ENCODE results near the gene VASH2. TPM values are rescaled to one million over a fixed set of nuclear protein-coding genes. Genes with fewer than 3 reads are reported as not detected.
A peak's percentile ranks its signal among the peaks of the same experiment; 100 is the strongest.

VASH2 gene
- total RNA-seq, 1 experiment from 2014 or later: 3.2 TPM

DNA sequence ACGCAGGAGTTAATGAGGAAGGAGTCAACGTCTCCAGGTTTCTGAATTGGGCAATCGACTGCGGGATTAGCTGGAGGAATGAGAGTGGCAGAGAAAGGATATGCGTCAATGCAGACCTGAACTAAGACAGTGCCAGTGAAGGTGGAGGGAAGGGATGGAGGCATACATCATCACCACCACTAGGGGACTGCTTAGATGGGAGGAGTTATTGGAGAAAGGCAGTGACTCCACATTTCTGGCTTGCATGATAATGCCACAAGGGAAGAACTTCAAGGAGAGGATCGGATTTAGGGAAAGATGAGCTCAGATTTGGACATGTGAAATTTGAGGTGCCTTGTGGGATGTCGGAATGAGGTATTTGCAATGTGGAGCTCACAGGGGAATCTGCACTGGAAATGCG is 17.5 kb downstream of the VASH2 start:
- Histone ChIP-seq H3K36me3 (ENCODE audit: control insufficient read depth, insufficient read depth, low read length) (no peaks in the 10 kb centered on the region), H3K27me3 (replicated peaks; ENCODE audit: control insufficient read depth, insufficient read depth, low read length) (no peaks in the 10 kb centered on the region), H3K9me3 (no peaks in the 10 kb centered on the region), H3K4me1 (no peaks in the 10 kb centered on the region), H3K4me3 (ENCODE audit: low read depth, low read length) (no peak overlapping the region)
- H3K27me3 Mint-ChIP-seq (ENCODE audit: insufficient read depth, unreplicated experiment): no peaks in the 10 kb centered on the region
- intact Hi-C loops (cut with micrococcal nuclease; ENCODE audit: unreplicated experiment): no loop called here
- peak overlapping the region; percentile 5 for H3K27ac Mint-ChIP-seq (ENCODE audit: unreplicated experiment)
- CTCF ChIA-PET: no interaction called here
- H3K4me3 Mint-ChIP-seq (ENCODE audit: unreplicated experiment): no peak overlapping the region
- H3K36me3 Mint-ChIP-seq (ENCODE audit: insufficient read depth, unreplicated experiment): no peaks in the 10 kb centered on the region
- BruUV-seq (replicated peaks): no TSS peak
- POLR2A ChIA-PET: no interaction called here
- no peaks in the 10 kb centered on the region for H3K9me3 Mint-ChIP-seq (ENCODE audit: unreplicated experiment)
- peak; percentile 47 to 52 for DNase-seq
- TF ChIP-seq, protein P1, sequence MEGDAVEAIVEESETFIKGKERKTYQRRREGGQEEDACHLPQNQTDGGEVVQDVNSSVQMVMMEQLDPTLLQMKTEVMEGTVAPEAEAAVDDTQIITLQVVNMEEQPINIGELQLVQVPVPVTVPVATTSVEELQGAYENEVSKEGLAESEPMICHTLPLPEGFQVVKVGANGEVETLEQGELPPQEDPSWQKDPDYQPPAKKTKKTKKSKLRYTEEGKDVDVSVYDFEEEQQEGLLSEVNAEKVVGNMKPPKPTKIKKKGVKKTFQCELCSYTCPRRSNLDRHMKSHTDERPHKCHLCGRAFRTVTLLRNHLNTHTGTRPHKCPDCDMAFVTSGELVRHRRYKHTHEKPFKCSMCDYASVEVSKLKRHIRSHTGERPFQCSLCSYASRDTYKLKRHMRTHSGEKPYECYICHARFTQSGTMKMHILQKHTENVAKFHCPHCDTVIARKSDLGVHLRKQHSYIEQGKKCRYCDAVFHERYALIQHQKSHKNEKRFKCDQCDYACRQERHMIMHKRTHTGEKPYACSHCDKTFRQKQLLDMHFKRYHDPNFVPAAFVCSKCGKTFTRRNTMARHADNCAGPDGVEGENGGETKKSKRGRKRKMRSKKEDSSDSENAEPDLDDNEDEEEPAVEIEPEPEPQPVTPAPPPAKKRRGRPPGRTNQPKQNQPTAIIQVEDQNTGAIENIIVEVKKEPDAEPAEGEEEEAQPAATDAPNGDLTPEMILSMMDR (IDR thresholded peaks at IDR 0.05; ENCODE audit: insufficient read depth in 1 of 2, low read depth in 1 of 2, low read length in 1 of 2, severe bottlenecking in 1 of 2, unreplicated experiment in 1 of 2): peak; percentile 52 to 76
- peaks cover 6% of the 10 kb centered on the region for H3K4me1 Mint-ChIP-seq (ENCODE audit: low read depth, unreplicated experiment)

DNA sequence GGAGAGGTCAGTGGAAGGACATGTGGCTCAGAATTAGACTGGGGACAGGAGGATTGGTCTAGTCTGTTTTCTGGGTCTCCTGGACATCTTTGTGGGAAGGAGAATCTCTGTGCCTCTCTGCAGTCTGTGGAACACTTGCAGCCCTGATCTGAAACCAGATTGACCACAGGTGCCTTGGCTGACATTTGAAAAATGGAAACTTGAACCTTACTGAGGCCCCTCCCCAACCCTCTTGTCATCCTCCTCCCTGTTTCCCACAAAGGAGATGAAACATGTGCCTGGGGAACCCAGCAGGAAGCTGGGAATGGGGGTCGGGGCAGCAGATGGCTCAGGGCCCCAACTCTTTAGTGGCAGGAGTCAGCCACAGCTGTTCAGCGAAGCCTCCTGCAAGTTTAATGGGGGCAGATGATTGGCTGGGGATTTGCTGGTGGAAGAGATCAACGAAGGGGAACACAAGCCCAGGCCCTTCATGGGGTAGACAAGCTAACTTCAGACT is 18.1 kb downstream of the VASH2 start:
- Histone ChIP-seq H3K36me3 (ENCODE audit: control insufficient read depth, insufficient read depth, low read length) (no peaks in the 10 kb centered on the region), H3K4me3 (ENCODE audit: low read depth, low read length) (no peak overlapping the region), H3K27me3 (replicated peaks; ENCODE audit: control insufficient read depth, insufficient read depth, low read length) (no peaks in the 10 kb centered on the region), H3K4me1 (no peaks in the 10 kb centered on the region), H3K9me3 (no peaks in the 10 kb centered on the region)
- TF ChIP-seq, protein P1 (IDR thresholded peaks at IDR 0.05; ENCODE audit: insufficient read depth in 1 of 2, low read depth in 1 of 2, low read length in 1 of 2, severe bottlenecking in 1 of 2, unreplicated experiment in 1 of 2): no peak
- H3K4me1 Mint-ChIP-seq (ENCODE audit: low read depth, unreplicated experiment): peaks cover 6% of the 10 kb centered on the region
- H3K27ac Mint-ChIP-seq (ENCODE audit: unreplicated experiment): no peak overlapping the region
- no TSS peak for BruUV-seq (replicated peaks)
- no peaks in the 10 kb centered on the region for H3K9me3 Mint-ChIP-seq (ENCODE audit: unreplicated experiment)
- ChIA-PET CTCF (interaction anchor here (0.6 kb wide), 1 partner anchor 487 kb away, joined by 4 read pairs; no protein-coding TSS in a partner anchor), POLR2A (no interaction called here)
- intact Hi-C loops (cut with micrococcal nuclease; ENCODE audit: unreplicated experiment): no loop called here
- H3K4me3 Mint-ChIP-seq (ENCODE audit: unreplicated experiment): no peak overlapping the region
- no peaks in the 10 kb centered on the region for H3K27me3 Mint-ChIP-seq (ENCODE audit: insufficient read depth, unreplicated experiment)
- H3K36me3 Mint-ChIP-seq (ENCODE audit: insufficient read depth, unreplicated experiment): no peaks in the 10 kb centered on the region
- peak in 1 of 2 experiments; percentile 2 for DNase-seq

DNA sequence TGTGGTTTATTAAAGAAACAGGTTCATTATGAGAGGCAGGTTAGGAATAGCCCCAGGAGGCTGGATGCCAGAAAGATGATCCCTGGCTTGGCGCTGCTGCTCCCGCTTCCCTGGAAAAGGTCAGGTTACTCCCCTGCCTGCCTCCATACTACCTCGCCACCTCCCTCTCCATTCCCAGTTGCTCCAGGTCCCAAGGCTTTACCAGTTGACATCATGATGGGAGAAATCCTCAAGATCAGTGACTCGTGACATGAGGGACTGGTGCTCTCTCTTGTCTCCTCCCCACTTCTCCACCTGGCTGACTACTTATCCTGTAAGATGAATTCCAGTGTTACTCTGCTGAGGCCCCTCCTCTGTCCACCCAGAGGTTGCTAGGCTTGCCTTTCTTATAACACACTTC is 19.7 kb downstream of the VASH2 start:
- Mint-ChIP-seq H3K27me3 (ENCODE audit: insufficient read depth, unreplicated experiment) (no peaks in the 10 kb centered on the region), H3K4me3 (ENCODE audit: unreplicated experiment) (no peak overlapping the region), H3K9me3 (ENCODE audit: unreplicated experiment) (no peaks in the 10 kb centered on the region), H3K27ac (ENCODE audit: unreplicated experiment) (no peak overlapping the region), H3K4me1 (ENCODE audit: low read depth, unreplicated experiment) (peaks cover 6% of the 10 kb centered on the region), H3K36me3 (ENCODE audit: insufficient read depth, unreplicated experiment) (no peaks in the 10 kb centered on the region)
- ChIA-PET CTCF (no interaction called here), POLR2A (no interaction called here)
- BruUV-seq (replicated peaks): no TSS peak
- intact Hi-C loops (cut with micrococcal nuclease; ENCODE audit: unreplicated experiment): no loop called here
- H3K4me1 ChIP-seq: no peaks in the 10 kb centered on the region
- TF ChIP-seq, protein P1 (IDR thresholded peaks at IDR 0.05; ENCODE audit: insufficient read depth in 1 of 2, low read depth in 1 of 2, low read length in 1 of 2, severe bottlenecking in 1 of 2, unreplicated experiment in 1 of 2): no peak
- no peaks in the 10 kb centered on the region for H3K27me3 ChIP-seq (replicated peaks; ENCODE audit: control insufficient read depth, insufficient read depth, low read length)
- no peak for DNase-seq
- no peaks in the 10 kb centered on the region for H3K9me3 ChIP-seq
- no peak overlapping the region for H3K4me3 ChIP-seq (ENCODE audit: low read depth, low read length)
- H3K36me3 ChIP-seq (ENCODE audit: control insufficient read depth, insufficient read depth, low read length): no peaks in the 10 kb centered on the region

Data from Caco-2 (cell line).